GM12892 (cell line): ENCODE measurements around the gene CLK2.

ENCODE experiments used
- POLR2AphosphoS5 ChIP-seq: IDR thresholded peaks from 2 replicates; pipeline ENCODE4 v1.6.1; 2011; ENCODE audit warnings: low read depth, low read length, control low read depth
- TAF1 ChIP-seq: IDR thresholded peaks from 2 replicates; pipeline ENCODE4 v1.6.1; 2011; ENCODE audit warnings: low read depth, mild to moderate bottlenecking, control low read depth, low read length, borderline replicate concordance

DNA sequence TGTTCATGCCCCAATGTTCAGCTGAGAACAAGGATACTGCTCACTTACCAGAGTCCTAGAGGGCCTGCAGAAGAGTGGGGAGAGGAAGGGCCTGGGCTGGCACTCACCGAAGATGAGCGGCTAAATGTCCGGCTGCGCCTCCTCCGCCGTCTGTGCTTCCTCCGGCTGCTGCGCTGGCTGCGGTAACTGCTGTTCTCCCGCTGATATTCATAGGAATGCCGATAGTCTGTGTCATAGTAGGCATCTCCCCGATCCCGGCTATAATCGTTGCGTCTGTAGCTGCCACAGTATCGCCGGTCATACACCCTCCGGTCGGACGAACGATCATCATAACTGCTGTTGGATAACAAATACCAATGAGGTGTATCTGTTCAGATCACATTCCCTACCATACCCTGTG, 3.9 kb downstream of the CLK2 start:
- no peak for TF ChIP-seq POLR2AphosphoS5
- no peak for TF ChIP-seq TAF1
